Measurements from ENCODE around the gene GABARAPL2. TPM values are rescaled to one million over a fixed set of nuclear protein-coding genes. Genes with fewer than 3 reads are reported as not detected.

The GABARAPL2 gene
- total and polyA plus RNA-seq, 2 experiments from 2014 or later = 47.8 to 130 TPM

GRCh38 chr16:75588716-75589115 is 22.5 kb downstream of the GABARAPL2 start:
- Histone ChIP-seq H3F3A (replicated peaks; ENCODE audit: low read depth) (no peaks in the 10 kb centered on the region), H3K4me2 (no peak overlapping the region), H3K4me3 (no peak overlapping the region), H3K27me3 (ENCODE audit: insufficient read depth) (no peaks in the 10 kb centered on the region), H3K9me2 (ENCODE audit: insufficient read depth) (no peaks in the 10 kb centered on the region), H4K20me1 (replicated peaks; ENCODE audit: insufficient read depth) (no peaks in the 10 kb centered on the region; the same call in 1 of the 2 replicates), H2AFZ (no peak overlapping the region), H3K27ac (ENCODE audit: low read depth) (no peak overlapping the region; the same call in 1 of the 2 replicates), H3K79me2 (replicated peaks; ENCODE audit: insufficient read depth) (no peaks in the 10 kb centered on the region), H3K4me1 (ENCODE audit: insufficient read depth) (peaks cover 19% of the 10 kb centered on the region), H3K36me3 (ENCODE audit: insufficient read depth) (no peaks in the 10 kb centered on the region)
- Mint-ChIP-seq H3K4me1 (peaks cover 36% of the 10 kb centered on the region), H3K4me3 (no peak overlapping the region), H3K27me3 (ENCODE audit: insufficient read depth, low read depth, poor library complexity) (peaks cover 8% of the 10 kb centered on the region), H3K9me3 (no peaks in the 10 kb centered on the region), H3K36me3 (ENCODE audit: low read depth) (peaks cover 2% of the 10 kb centered on the region; the same call in 1 of the 3 replicates), H3K27ac (peak overlapping the region; percentile 38)
- DNase-seq (ENCODE audit: low spot score) = no peak
- no peak for TF ChIP-seq POLR2AphosphoS5 (IDR thresholded peaks at IDR 0.05; ENCODE audit: low read depth)
- TF ChIP-seq CTCF (conservative IDR thresholded peaks at IDR 0.05; ENCODE audit: low read depth in 2 of 2) = no peak
- TF ChIP-seq EZH2 (IDR thresholded peaks at IDR 0.05; ENCODE audit: low read depth, unreplicated experiment) = no peak
- no peak for TF ChIP-seq CREB1 (CRISPR knock-in tag; IDR thresholded peaks at IDR 0.05; ENCODE audit: low read depth)
- no peak for TF ChIP-seq NANOG (IDR thresholded peaks at IDR 0.05; ENCODE audit: borderline replicate concordance)
- no peak for TF ChIP-seq JUNB (IDR thresholded peaks at IDR 0.05; ENCODE audit: unreplicated experiment)
- no peak for ATAC-seq

- Histone ChIP-seq H2AFZ (no peak overlapping the region), H3K27ac (ENCODE audit: low read depth) (no peak overlapping the region; the same call in 1 of the 2 replicates), H3F3A (replicated peaks; ENCODE audit: low read depth) (no peaks in the 10 kb centered on the region), H3K79me2 (replicated peaks; ENCODE audit: insufficient read depth) (no peaks in the 10 kb centered on the region), H3K36me3 (ENCODE audit: insufficient read depth) (no peaks in the 10 kb centered on the region), H3K4me2 (no peak overlapping the region), H3K27me3 (ENCODE audit: insufficient read depth) (no peaks in the 10 kb centered on the region), H3K4me1 (ENCODE audit: insufficient read depth) (peaks cover 22% of the 10 kb centered on the region), H3K4me3 (no peak overlapping the region), H4K20me1 (replicated peaks; ENCODE audit: insufficient read depth) (no peaks in the 10 kb centered on the region), H3K9me2 (ENCODE audit: insufficient read depth) (no peaks in the 10 kb centered on the region)
- DNase-seq (ENCODE audit: low spot score) (no peak), ATAC-seq (no peak; the same call in 2 of the 3 replicates)
- Mint-ChIP-seq H3K9me3 (no peaks in the 10 kb centered on the region), H3K4me3 (no peak overlapping the region), H3K27me3 (ENCODE audit: insufficient read depth, low read depth, poor library complexity) (peaks cover 8% of the 10 kb centered on the region), H3K36me3 (ENCODE audit: low read depth) (peaks cover 2% of the 10 kb centered on the region; the same call in 1 of the 3 replicates), H3K27ac (peak overlapping the region; percentile 38), H3K4me1 (peaks cover 42% of the 10 kb centered on the region)
- TF ChIP-seq CTCF (conservative IDR thresholded peaks at IDR 0.05; ENCODE audit: low read depth in 2 of 2) (no peak), JUNB (IDR thresholded peaks at IDR 0.05; ENCODE audit: unreplicated experiment) (no peak), STAT1 (IDR thresholded peaks at IDR 0.05; ENCODE audit: unreplicated experiment) (no peak), ETS1 (IDR thresholded peaks at IDR 0.05) (no peak), ZNF331 (CRISPR knock-in tag; IDR thresholded peaks at IDR 0.05; ENCODE audit: low read depth) (no peak), POLR2AphosphoS5 (IDR thresholded peaks at IDR 0.05; ENCODE audit: low read depth) (no peak), ZNF114 (CRISPR knock-in tag; IDR thresholded peaks at IDR 0.05) (no peak), NANOG (IDR thresholded peaks at IDR 0.05; ENCODE audit: borderline replicate concordance) (no peak), EZH2phosphoT487 (IDR thresholded peaks at IDR 0.05; ENCODE audit: unreplicated experiment) (no peak), EZH2 (IDR thresholded peaks at IDR 0.05; ENCODE audit: low read depth, unreplicated experiment) (no peak), REST (IDR thresholded peaks at IDR 0.05; ENCODE audit: unreplicated experiment) (no peak)
Observed at GRCh38 chr16:75589306-75589705, 23.1 kb downstream of the GABARAPL2 start.
